HuH-7.5 (cell line): Measurements from ENCODE around the gene VGLL3.
"Not testable (repeated sequence)": the region's sequence is repeated elsewhere in the genome, so short reads cannot be mapped to it uniquely, and the experiment has no call there.

Source experiments
- DNase-seq: peaks from one replicate; pipeline ENCODE4 v3.0.0; 2011; ENCODE audit warnings: low spot score

VGLL3 gene

DNA sequence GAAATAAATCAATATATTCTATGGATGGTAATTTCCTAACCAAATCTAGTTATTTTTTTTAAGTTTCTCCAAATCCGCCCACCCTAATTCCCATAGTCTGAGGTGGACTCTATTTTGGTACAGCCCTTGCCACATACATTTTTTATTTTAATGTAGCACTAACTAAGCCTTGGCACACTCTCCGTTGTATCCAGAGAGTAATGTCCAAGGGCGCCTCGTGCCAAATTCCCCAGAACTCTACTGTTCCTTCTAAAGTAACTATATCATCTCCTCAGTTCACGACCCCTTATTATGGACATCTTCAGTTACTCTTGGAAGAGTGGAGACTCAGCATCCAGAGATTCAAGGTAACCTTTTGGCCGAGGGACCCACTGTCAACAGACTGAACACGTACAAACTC lies 1.3 kb downstream of the VGLL3 start:
- no peak for DNase-seq

DNA sequence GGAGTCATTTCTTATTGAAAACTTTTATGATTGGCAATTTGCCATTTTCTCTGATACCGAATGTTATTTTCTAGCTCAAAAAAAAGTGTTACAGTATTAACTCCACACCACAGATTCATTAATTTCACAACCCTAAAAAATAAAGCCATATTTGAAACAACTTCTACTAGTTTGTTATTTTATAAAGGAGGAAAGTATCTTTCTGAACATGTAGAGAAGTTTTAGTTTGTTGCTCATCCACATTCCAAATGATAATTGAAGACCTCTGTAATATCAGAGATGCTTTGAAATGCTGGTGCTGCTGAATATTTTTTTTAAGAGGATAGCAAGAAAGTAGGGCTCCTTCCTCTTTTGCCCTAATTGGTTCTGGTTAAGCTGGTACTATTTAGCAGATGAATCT lies 1.9 kb downstream of the VGLL3 start:
- no peak for DNase-seq

DNA sequence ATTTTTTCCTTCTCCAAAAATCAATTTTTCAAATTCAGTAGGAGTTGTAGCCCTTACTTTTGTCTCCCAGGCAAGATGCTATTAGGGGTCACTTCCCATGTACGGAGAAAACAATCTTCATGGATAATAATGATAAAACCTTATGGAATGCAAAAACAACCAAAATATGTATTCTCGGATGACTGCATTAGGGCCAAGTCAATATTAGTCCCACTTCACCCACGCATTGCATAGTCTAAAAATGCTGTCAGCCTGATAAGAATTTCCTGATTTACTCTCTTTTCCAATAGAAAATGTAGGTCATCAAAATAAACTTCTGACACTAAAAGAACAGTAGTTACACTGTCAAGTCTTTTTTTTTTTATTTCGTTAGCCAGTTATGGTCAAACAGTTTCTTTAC lies 2.7 kb downstream of the VGLL3 start:
- no peak for DNase-seq

DNA sequence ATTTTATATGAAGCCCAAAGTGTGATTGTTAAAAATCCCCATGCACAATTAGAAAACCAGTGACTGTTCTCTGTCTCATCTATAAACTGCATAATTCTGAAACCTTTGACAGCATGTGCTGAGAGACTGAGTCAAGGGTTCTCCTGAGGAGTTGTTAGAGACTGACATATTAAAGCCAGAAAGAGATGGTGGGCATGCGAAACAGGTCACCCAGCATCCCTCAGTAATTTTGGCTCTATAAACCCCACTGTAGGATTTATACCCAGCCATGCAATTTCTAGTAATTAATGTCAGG lies 3.6 kb downstream of the VGLL3 start:
- no peak for DNase-seq

DNA sequence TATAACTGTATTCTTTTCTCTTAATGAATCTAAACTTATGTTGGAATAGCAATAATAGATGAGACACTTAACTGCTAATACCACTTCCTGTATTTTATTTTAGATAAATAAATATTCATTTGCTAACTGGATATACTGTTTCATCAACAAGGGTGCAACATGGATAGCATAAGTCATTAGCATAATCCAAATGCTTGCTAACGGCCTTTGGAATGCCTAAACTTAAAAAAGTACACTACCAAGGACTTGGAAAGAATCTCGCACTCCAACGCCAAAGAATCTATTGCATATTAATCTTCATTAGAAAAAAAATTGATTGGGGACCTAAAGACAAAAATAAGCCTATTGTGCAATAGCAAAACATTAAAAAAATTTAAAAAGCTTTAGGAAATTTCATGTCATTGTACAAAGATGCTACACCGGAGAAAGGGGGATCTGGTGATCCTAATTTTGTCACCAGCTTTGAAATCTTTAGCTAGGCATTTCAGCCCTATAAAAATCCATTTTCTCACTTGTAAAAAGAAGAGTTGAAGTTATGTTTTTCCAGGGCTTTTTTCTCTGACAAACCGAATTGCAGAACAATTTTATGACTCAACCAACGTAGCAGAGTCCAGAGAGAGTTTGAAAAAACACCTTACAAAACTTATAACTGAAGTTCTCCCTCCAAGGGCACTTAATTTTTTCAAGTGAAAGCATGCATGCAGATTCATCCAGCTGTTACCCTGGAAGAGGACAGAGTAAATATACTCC lies 4.1 kb downstream of the VGLL3 start:
- no peak for DNase-seq

DNA sequence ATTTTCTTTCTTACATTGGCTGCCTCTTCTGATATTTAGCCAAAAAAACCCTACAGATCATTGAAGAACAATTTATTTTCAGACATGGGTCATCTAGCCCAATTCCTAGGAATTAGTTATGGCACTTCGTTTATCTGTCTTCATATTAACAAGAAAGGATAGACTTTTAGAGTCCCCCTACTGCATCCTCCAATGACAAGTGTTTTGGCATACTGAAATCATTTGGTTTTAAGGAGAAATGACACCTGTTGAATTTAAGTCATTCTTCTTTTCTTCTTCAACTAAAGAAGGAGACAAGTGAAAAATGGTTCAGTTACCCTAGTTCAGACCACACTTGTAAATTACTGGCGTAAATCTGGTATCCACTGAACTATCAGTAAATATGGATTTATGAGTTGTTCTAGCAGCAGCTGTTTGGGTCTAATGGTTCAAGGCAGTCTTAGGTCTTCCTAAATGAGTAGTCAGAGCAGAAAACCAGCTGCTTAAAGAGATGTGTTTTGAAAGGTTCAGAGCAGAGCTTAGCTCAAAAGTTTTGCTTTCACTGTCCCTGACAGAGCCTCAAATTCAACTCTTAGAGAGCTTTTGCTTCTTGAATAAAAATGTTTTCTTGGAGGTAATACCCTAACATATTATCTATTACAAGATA lies 5.6 kb downstream of the VGLL3 start:
- no peak for DNase-seq

DNA sequence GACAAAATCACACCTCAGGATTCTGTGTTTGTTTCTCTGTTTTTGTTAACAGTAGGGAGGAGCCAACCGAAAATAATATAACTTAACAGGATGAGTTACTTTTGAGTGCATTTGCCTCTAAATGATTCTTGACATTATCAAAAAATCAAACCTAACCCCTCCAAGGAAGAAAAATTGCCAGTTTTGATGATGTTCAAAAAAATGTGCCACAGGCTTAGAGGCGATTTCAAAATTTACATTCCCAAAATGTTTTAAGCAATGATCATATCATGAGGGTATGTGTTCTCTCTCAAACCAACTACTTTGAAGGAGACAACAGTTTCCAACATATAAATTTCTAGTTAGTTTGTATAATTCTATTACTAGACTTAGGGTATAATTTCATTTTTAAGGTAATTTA lies 6.7 kb downstream of the VGLL3 start:
- DNase-seq: no peak

DNA sequence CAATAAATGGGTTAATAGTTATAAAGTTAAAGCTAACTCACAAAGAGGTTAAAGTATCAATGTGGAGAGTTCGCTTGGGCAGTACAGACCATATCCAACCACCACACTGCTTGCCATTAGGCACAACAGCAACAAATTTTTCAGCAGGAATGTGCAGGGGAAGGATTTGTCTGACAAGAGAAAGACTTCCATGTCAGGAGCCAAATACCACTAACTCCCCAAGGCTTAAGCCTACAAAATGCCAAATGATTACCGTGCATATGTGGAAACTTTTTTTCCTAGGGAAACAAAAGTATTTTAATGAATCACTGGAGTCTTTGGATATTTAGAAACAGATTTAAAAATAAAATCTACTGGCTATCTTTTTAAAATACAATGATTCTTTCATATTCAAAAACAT lies 8.1 kb downstream of the VGLL3 start:
- DNase-seq: no peak

DNA sequence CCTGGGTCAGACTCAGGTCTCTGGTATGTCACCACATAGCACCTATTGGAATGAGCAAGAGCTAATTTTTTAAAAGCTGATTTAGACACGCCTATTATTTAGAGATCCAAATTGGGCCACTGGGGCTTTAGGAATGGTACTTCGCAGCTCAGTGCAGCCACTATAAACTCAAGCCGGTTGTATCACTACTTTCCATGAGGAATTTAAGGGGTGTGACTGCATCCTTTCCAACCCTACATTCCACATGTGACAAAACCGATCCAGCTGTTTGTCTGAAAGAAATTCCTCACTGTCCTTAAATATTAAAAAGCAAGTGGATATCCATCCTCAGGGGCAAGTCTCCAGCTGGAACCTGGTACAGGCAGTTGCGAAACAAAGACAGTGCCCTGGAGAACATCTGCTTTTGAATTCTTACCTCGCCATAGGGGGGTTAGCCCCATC lies 12.8 kb downstream of the VGLL3 start:
- DNase-seq: no peak

DNA sequence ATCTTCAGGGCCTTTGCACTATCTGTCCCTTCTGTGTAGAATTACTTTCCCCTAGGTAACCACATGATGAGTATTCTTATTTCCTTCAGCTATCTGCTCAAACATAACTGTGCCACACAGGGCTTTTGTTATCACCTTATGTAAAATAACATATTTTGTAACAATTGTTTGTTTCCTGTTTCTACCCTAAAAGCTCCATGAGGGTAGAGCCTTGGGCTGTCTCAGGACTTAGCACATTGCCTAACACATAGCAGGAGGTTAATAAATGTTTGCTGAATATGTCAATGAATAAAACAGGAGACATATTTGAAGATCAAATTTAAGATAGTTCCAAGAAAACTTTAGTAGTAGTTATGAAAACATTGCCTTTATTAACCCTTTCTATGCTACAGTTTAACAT lies 14.7 kb downstream of the VGLL3 start:
- no peak for DNase-seq

DNA sequence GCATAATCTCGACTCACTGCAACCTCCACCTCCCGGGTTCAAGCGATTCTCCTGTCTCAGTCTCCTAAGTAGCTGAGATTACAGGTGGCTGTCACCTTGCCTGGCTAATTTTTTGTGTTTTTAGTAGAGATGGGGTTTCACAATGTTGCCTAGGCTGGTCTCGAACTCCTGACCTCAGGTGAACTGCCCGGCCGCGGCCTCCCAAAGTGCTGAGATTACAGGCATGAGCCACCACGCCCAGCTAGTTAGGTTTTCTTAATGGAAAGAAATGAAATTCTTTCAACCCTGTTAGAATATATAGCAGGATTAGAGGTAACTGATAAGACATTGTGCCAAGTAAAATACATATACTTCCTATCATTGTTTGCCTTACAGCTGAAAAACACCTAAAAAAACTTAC lies 16.8 kb downstream of the VGLL3 start:
- not testable (repeated sequence) for DNase-seq

DNA sequence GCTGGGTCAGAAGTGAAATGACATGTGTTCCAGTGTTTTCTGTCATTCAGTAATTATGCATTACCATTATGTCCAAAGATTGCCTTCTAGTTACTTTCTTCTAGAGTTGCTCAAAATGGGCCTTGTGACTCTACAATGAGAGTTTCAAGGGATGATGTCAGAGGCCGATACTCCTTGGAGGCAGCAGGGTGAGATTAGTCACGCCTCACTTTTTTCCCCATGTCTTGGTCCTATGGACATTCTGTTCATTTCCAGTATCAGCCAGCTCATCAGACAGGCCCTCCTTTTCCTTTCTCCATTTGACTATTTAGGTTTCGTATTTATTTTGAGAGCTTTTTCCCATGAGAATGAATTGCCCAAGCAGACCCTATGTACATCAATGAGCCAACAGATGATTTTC lies 17.5 kb downstream of the VGLL3 start:
- no peak for DNase-seq

DNA sequence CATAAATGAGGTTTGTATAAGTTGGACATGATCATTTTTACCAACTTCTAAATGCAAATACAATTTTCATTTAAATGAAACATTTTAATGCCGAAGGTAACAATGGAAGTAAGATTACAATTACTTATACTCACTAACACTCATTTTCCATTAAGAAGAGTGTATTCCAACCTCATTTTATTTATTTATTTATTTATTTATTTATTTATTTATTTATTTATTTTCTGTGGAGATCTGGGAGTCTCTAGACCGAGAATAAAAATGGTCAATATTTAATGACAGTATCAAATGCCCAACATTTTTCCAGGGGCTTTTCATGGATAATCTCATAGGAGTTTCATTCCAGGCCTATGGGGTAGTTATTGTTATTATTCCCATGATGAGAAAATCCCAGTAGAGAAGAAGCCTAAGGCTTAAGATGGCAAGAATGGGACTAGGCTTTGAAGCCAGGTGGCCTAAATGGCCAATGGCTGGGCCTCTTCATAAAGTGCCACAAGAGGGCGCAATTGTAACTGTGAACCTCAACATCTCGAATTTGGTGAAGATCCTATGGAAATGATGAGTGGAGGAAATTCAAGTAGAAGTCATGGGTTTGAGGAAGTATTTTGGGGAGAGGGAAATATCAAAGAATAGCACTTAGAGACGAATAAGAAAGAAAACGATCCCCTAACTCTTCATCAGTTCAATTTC lies 21.3 kb downstream of the VGLL3 start:
- DNase-seq: peak; percentile 15

DNA sequence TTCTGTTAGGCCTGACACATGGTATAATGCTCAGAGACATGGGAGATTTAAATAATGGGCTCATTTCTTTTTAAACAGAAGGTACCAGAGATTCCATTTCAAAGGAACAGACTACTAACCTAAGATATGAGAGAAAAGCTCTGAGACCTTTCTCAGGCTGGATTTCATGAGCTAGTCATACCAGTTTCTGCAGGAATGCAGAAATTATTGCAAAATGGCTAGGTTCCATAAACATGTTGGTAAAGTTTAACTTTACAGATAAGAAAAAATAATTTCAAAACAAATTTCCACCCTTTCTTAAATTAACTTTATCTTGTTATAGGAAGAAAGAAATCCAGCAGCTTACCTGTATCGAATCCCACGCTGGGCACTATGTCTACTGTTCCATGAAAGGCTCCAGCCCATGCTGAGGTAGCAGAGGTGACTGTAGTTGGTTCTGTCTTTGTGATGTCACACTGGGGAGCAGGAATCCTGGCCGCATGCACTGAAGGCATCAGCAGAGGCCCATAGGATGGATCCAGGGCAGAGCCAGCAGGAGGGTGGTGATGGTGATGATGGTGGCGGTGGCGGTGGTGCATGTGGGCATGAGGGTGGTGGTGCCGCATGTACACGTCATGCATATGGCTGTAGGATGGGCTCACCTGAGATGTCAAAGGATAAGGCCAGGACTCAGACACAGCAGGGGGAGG lies 22.6 kb downstream of the VGLL3 start:
- no peak for DNase-seq

DNA sequence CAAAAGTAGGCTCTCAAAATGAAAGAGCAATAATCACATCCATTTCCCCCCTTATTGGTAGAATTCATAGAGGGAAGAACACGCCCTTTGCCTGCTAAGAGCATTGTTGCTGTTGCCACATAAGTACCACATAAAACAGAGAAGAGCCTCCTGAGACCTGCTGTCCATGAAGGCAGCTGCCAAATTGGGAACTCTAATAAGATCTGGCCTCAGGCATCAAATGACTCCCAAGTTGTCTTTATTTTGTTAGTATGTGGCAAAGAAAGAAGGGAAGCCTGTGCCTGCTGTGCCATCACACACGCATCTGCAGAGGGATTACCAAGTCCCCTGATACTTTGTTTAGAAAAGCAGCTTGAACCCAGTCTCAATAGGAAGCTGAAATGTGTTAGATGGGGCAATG lies 23.9 kb downstream of the VGLL3 start:
- DNase-seq: no peak

DNA sequence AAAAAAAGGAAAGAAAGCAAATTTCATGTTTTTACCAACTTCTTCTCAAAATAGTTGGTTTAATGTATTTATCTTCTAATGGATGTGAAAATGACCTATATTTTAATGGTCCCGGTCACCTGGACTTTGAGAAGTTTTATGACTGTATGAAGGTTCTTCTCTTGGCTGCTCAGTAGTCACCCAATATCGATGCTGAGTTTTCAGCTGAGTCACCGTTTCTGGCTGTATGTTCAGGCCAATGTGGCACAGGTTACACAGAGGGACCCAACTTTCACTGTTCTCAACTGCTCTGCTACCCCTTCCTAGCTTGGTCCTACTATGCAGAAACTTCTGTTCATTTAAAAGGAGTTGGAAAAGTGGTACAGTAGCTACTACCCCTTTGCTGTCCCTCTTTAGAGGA lies 25.8 kb downstream of the VGLL3 start:
- no peak for DNase-seq

DNA sequence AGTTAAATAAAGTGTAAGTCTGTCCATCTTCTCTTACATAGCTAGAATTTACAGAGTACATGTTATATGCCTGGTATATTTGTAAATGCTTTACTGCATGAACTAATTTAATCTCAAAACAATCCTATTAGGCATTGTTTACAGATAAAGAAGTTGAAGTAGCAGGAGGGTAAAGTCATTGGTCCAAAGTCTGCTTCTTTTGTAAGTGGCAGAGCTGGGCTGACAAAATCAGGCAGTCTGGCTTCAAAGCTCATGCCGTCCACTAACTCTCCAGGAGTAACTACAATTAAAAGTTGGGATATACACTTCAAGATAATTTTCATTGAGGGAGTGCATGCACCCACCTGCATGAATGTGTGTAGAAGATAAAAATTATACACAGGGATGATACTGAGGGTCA lies 27.3 kb downstream of the VGLL3 start:
- no peak for DNase-seq

DNA sequence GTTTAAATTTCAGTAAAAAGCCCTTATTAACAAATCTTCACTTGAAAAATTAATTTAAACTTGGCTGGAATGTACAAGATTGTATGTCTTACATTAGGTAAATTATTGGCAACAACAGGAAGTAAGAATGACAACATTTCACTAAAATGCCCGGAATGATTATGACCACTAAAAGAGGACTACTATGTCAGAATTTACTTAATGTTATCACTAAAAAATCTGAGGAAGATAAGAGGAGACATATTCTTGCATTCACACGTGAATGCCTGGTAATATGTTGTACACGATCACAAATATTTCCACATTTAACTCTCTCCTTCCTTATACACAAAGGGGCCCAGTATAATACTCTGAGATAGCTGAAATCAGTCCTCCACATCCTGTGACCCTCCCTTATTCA lies 29.7 kb downstream of the VGLL3 start:
- no peak for DNase-seq

DNA sequence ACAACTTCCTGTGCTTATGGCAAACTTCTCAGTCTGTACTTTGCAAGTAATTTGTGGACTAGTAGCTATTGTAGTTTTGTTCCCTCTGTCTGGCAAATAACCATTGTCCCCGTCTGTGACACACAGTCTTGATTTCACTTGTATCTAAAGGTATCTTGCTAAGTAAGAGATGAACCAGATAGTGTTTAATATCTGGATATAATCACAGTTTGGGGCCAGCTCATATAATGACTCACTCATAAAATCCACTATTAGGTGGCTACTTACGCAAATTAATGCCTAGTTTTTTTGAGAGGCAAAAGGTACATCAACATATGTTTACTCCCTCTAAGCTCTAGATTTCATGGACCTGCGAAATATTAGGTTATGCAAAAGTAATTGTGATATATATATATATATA lies 30.4 kb downstream of the VGLL3 start:
- no peak for DNase-seq

DNA sequence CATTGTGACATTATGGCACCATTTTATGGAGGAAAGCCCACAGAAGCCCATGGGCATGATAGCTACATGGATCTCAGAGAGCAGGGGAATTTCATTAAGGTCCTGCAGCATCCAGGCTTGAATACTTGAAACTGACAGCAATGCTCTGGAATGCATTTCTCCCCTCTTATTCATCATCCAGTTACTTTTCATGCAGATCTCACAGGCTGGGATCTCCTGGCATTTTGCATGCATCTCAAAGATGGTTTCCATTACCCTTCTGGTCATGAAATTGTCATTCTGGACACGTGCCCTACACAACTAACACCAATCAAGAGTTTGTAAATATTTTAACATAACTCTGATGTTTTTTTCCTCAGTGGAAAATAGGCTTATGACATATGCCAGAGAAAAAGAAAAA lies 32.4 kb downstream of the VGLL3 start:
- DNase-seq: no peak

DNA sequence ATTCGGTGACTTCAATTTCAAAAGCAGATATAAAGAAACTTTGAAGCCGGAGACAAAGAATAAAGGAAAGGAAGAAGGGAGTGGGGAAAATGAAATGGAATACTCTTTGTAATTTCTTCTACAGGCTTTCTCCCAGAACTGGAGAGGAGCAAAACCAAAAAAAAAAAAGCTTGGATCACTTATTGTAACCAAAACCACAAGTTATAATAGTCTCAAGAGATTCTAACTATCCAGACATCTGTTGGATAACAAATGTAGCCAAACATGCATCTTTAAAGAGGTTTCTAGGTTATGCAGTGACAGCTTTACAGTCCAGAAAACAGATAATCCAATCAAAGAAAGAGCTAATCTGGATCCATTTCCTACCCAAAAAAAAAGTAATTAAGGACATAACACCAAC lies 36.2 kb downstream of the VGLL3 start:
- DNase-seq: no peak

DNA sequence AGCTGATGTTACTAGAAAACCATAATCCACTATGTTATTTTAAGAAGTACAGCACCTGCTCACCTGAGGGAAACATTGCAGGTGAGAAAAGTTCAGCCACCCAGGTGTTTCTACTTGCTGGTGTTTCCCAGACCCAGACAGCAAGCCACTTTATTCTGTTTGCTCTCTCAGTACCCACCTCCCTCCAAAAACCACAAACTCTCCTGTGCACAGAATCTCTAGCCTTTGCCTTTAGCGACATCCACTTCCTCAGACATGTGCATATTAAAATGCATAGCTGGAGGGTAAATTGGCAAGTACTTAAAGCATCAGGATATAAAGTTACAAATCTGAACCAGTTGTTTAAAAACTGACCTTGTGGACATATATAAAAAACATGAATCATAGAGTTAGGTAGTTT lies 36.7 kb downstream of the VGLL3 start:
- no peak for DNase-seq

DNA sequence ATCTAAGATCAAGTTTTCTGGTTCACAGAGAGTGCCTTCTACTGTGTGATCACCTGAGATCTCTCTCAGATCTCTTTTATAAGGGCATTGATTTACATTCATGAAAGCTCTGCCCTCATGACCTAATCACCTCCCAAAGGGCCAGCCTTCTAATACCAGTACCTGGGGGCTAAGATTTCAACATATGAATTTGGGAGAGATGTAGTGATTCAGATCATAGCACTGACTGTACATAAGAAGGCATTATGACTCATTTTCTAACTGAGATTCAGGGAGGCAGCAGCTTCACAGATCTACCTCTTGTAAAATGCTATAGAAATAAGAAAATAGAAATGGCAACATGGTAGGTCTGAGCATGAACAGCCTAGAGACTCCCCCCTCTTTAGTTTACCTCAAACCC lies 39.6 kb downstream of the VGLL3 start:
- no peak for DNase-seq
